Muscle of back (tissue), 11 donors: Measurements from ENCODE around the gene TMEM126B. TPM values are rescaled to one million over a fixed set of nuclear protein-coding genes. Genes with fewer than 3 reads are reported as not detected.
"Not testable (repeated sequence)": the region's sequence is repeated elsewhere in the genome, so short reads cannot be mapped to it uniquely, and the experiment has no call there.

Source experiments
- DNase-seq, 3 donors: peaks; one replicate each; pipeline versions ENCODE4 v3.0.0 to v3.0.0-alpha.2; 2013
- polyA plus RNA-seq, 10 donors: library from polyadenylated mRNA; unstranded; fragments of 120-200 nt; gene quantifications; one replicate each; pipeline ENCODE4 v1.2.1, GENCODE V29; 2013; ENCODE audit not compliant: insufficient read length in 10 of 10

TMEM126B gene
- polyA plus RNA-seq, 10 donors: 39.2 to 51.0 (median 47.1) TPM

DNA sequence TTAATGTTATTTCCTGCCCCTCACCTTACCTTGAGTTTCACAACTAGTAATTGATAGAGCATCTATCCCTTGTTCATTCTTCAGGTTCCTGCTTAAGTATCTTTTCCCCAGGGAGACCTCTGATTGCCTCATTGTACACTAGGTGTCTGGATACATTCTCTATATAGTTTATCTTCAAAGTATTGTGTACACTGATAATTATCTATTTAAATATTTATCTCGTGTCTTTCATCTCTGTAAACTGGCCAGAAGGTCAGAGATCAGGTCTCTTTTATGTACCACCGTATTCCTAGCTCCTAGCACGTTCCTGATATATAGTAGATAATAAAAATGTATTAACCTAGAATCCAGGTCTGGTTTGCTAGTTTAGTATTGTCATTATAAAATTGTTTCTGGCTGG lies 6.4 kb downstream of the TMEM126B start:
- DNase-seq: no peak

DNA sequence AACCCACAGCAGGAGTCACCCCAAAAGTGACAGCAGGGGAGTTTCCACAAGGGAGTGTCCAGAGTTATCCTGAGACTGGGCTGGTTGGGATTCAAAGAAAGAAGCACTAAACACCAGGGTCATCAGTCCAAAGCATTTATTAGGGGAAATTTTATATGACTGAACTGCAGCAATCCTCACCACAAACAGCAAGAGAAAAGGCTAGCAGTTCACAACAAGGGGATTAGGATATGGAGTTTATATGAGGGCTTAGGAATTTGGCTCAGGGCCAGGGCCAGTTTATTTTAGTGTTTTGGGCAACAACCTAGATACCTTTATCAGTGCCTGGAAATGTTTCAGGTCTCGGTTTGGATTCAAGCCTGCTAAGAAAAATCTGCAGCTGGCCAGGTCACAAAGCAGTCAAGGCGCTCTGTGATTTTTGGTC lies 14.8 kb downstream of the TMEM126B start:
- DNase-seq: peak in 1 of 3 donors; percentile 13

DNA sequence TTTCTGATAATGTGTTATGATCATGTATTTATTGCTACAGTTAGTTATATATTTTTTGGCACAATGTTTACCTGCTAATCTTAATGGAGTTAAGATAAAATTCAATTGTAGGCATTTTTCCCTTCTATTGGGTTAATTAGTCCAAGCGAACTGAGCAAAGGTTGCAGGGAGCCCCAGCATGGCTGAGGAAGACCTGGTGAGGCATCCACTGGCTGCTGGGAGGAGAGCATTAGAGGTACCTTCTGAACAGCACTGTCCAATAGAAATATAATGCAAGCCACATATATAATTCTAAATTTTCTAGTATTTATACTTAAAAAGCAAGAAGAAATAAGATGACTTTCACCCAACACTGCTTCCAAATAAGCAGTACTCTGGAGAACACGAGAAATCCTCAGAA lies 18.7 kb downstream of the TMEM126B start:
- DNase-seq: no peak

DNA sequence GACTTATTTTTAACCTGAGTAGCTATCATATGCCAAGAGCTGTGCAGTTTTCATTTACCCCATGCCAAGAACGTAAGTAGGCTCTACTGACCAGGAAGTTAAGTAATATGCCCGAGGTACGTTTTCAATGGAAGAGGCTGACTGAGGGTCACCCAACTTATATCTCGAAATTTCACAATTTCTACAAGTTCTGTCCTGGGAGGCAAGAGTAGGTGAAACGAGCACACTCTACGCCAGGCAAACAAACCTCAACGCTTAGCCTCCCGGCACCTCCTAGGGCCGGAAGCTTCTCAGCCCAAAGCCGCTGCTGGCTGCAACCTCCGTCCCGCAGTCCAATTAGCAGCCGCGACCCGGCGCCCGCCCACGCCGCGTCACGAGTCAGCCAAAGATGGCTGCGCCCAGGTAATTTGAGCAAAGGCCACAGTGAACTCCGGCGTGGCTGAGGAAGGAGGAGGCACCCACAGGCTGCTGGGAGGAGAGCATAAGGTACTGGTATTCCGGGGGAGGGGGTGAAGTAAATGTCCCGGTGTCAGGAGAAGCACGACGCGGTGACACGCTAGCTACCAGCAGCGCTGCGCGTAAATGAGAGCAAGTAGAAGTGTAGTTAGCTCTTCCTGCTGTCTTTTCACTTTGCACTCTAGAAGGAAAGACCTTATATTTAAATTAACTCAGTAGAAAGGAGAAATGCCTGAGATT lies 19.4 kb downstream of the TMEM126B start, which contains the start of gene TMEM126A:
Gene TMEM126A (plus strand): TSS at position 364 of the 696 bp plus-strand sequence. CDS start 2,289 bp downstream, outside the sequence.
- DNase-seq: peak; percentile 86 to 97 (median 92)

DNA sequence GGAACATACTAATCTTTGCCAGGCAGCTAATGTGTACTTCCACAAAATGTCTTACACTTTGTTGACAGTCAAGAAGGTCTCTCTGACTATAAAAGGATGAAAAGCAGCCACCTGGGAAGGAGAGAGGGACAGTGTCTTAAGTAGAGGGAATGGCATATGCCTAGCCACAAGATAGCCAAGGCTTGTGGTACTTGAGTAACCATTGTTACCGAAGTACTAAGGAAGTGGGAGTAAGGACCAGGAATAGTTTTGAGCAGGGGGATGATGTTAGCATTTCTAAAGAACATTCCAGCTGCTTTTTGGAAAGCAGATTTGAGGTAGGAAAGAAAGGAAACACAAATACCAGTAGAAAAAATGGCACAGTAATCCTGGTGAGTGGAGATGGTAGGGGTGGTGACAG lies 22.7 kb downstream of the TMEM126B start:
- no peak for DNase-seq

DNA sequence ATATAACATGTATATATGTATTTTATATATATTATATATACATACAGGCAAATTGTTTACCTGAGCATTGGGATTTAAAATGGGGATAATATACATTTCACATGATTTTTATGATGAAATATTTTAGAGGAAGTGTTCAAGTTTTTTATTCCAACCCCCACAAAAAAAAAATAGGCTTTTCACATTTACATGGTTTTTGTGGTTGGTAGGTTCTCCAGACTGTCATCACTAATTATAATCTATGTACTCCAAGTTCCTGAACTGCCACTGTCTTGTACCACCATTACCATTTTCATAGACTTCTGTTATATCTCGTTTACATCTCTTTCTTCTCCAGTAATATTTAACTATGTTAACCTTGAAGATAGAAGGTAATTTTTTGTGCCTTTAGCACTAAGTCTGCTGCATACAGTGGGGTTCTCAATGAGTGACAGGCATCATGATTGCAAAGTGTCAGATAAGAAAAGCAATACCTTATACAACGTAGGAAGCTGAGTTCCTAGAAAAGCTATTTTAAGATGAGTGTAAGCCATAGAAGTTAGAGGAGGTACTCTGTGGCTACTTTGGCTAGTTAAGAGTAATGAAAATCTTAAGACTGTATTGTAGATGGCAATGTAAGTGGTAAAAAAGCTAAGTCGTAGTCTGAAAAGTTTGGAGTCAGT lies 24.5 kb downstream of the TMEM126B start:
- no peak for DNase-seq

DNA sequence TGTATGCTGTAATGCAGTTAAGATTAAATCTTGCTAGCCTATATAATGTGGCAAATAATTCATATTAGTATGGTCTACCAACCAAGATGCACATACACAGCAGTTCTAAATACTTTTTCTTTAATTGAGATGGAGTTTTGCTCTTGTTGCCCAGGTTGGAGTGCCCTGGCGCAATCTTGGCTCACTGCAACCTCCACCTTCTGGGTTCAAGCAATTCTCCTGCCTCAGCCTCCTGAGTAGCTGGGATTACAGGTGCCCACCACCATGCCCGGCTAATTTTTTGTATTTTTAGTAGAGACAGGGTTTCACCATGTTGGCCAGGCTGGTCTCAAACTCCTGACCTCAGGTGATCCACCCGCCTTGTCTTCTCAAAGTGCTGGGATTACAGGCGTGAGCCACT lies 25.9 kb downstream of the TMEM126B start:
- DNase-seq: not testable (repeated sequence)

DNA sequence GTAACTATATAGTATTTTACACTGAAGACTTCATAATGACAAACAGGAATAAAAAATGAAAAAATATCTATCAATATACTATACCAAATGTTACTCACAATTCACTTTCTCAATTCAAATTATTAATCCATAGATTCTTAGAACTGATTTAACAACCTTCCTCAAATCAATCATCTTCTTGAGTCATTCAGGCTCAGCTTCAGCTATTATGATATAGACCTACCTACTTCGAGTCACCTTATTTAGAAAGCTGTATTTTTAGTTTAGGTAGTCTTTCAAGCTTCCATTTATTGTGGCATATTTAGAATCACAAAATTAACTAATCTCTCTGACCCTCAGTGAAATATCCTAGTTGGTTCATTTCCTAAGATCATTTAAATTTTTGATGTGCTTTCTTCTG lies 28.4 kb downstream of the TMEM126B start:
- DNase-seq: no peak

DNA sequence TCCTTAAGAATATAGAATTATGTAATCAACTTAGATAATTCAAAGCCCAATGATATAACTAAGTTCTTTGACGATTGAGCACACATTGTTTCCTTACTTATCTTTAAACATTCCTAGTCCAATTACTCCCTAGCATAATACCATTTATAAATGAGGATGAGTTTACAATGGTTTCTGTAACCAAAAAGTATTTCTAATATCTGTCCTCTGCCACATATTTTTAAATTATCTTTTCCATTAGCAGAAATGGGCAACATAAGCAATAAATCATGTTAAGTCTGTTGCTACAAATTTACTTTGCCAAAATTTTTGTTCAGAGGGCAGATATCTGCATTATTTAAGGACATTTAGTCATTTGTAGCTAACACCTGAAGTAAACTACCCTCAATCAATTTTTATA lies 29.8 kb downstream of the TMEM126B start:
- DNase-seq: no peak

DNA sequence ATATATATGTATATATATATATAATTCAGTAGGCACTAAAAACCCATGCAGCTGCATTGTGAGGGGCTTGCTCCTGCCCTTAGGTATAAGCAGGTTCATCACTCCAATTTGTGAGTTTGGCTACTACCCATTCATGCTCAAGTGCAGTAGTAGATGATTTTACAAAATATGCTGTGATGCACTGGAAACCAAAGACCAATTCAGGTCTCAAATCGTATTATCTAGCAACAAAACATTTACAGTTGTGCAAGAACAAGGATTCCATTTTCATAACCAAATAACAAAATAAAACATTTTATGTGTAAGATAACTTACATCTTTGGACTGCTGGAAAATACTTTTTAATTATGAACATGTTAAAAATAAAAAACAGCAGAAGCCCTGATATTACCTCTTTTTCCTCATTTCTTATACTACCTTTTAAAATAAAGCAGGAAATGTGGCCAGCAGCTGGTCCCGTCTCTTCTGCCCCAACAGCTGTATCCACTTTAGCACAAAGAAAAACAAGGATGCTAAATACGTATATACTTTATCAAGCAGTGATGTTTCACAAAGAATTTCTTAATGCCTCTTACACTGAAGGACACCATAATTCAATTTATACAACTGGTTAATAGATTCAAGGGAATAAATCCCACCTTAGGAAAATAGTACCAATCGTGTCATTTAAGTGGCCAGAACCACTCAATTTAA lies 33.7 kb downstream of the TMEM126B start:
- DNase-seq: peak in 1 of 3 donors; percentile 22

DNA sequence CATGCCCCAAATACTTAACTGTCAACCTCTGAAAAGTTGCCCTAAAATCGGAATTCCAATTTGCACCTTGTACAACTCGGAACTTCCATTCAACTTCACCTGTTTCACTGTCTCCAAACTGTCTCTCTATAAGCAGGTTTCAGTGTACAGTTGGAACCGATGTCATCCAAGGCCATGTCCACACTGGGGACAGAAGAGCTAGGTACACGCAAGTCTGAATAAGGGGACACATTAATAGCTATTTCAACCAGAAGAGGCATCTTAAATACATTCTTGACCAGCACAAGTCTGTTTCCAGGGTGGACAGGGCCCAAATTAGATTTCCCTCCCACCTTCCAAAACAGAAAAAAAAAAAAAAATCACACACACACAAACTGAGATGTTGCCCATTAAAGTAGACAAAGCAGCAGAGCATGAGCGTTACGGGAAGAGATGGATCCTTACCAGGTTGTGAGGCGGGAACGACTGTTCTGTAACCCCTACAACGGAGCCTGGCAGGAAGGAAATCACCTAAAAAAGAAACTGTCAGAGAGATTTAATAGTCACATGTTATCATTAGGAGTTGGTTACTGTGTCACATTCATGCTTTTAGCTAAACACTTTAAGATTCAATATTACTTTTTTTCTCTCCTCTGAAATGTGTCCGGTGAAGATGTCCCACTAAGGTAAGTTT lies 34.8 kb downstream of the TMEM126B start:
- peak in 1 of 3 donors; percentile 30 for DNase-seq

DNA sequence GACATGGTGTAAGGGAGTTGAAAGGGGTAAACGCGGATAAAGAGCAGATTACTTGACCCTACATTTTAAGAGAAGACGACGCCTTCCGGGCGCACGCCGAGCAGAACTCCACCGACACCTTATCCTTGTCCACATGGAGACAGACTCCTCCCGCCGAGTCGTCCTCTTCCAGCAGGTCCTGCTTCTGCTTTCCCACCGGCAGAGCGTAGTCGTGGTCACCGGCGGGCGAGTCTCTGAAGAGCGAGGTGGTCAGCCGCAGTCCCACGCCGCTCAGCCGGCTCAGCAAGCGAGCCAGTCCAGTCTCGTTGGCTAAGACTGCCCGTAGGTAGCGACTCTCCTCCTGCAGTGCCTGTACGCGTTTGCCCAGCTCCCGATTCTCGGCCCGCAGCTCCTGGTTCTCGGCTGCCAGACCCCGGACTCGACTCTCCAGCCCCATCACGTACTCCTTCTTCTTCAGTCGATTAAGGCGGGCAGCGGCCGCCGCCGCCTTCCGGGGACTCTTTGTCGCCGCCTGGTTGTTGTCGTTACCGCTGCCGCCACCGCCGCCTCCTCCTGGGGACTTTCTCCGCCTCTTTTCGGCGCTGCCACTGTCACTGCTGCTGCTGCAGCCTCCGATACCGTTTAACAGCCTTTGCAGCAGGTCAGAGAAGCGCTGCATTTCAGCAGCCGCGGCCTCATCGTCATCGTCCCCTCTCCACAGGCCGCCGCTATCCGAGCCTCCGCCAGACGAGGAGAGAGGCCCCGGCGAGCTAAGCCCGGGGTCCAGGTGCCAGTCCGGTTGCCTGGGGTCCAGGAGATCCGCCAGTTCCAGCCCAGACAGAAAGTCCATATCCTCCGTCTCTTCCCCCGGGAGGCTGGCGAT lies 35.6 kb downstream of the TMEM126B start:
- DNase-seq: peak; percentile 63 to 93 (median 75)

DNA sequence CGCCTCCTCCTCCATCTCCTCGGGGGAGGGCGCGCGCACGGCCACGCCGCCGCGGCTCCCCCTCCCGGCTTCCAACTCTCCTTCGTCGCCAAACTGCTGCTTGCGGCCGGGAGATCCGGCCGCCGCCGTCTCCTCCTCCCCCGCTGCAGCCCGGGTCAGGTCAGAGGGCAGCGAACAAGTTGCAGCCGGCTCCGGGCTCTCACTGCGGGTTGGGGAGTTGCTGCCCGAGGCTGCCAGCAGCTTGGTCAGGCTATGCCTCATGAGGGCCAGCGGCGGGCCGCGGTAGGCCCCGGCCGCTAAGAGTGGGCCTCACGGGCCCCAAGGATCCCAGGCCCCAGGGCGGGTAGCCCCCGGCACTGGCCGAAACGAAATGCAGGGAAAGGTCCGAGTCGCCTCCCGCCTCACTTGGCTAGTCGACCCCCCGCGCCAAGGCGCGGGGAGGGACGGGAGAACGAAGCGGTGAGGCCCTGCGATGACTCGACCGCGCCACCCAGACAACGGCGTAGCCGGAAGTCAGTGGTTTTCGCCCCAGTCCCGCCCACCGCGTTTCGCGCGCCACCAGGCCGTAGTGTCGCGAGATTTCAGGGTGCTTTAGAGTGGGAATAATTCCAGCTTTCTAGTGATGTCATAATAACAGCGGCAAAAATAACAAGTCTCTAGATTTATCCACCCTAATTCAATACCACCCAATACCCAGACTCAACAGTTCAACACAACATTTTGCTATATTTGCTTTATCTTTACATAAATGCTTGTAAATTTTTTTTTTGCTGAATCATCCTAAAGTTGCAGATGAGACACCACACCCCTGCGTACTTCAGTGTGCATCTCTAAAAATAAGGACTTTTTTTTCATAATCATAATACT lies 36.5 kb downstream of the TMEM126B start, which contains the start of gene CREBZF:
Gene CREBZF (minus strand): TSS at position 515 of the 867 bp plus-strand sequence. CDS start 254 bp downstream, at position 261.
- peak; percentile 96 to 98 (median 97) for DNase-seq

DNA sequence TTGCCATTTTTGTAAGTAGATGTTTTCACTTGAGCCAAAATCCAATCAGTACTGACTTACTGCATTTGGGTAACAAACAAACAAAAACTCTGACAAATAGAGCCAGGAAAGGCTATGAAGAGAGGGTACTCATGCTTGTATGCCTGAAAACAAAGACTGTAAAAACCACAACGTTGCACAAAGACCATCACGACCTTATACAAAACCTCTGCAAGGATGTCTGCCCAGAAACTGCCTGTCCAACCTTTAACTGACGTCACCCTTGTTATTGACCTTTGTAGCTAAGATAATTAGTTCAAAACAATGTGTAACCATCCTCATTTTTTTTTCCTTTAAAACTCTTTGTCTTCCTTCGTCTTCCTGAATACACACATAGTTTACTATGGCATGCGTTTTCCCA lies 37.3 kb downstream of the TMEM126B start:
- DNase-seq: peak in 1 of 3 donors; percentile 33

DNA sequence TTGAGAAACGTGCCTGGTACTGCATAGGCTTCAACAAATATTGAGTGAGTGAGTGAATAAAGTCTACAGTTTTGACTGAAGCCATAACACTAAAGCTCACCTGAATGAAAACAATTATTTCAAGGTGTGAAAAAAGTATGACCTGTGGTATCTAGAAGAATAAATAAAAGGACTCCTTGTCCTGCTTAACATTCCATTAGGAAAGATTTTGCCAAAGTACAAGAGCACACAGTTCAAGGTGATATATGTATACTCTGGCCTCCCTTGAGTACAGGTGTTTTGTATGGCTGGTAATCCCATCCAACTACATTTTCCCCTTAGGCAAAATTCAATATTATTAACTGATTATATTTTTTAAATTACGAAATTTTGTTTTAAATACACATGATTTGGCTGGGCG lies 38.3 kb downstream of the TMEM126B start:
- no peak for DNase-seq

DNA sequence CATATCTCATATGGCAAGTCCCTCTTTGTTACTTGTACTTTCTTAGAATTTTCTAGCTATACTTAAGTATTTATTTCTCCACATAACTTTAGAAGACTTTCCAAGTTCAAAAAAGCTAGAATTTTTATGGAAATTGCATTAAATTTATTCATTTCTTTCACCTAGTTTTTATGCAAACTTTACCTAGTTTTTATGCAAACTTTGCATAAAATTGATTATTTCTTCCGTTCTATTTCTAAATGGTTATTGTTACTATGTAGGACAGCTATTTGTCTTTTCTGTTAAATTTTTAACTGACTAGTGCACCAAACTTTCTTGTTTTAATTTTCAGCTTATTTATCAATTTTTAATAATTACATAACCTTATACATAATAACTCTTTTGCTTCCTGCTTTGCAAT lies 39.8 kb downstream of the TMEM126B start:
- DNase-seq: no peak

DNA sequence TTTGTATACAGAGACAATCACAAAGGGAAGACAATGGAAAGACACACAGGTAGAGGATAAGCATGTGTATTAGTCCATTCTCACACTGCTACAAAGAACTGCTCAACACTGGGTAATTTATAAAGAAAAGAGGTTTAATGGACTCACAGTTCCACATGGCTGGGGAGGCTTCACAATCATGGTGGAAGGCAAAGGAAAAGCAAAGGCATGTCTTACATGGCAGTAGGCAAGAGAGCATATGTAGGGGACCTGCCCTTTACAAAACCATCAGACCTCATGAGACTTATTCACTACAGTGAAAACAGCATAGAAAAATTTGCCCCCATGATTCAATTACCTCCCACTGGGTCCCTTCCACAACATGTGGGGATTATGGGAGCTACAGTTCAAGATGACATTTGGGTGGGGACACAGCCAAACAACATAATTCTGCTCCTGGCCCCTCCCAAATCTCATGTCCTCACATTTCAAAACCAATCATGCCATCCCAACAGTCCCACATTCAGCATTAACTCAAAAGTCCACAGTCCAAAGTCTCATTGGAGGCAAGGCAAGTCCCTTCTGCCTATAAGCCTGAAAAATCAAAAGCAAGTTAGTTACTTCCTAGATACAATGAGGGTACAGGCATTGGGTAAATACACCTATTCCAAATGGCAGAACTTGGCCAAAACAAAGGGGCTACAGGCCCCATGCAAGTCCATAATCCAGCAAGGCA lies 42.7 kb downstream of the TMEM126B start:
- DNase-seq: not testable (repeated sequence)

DNA sequence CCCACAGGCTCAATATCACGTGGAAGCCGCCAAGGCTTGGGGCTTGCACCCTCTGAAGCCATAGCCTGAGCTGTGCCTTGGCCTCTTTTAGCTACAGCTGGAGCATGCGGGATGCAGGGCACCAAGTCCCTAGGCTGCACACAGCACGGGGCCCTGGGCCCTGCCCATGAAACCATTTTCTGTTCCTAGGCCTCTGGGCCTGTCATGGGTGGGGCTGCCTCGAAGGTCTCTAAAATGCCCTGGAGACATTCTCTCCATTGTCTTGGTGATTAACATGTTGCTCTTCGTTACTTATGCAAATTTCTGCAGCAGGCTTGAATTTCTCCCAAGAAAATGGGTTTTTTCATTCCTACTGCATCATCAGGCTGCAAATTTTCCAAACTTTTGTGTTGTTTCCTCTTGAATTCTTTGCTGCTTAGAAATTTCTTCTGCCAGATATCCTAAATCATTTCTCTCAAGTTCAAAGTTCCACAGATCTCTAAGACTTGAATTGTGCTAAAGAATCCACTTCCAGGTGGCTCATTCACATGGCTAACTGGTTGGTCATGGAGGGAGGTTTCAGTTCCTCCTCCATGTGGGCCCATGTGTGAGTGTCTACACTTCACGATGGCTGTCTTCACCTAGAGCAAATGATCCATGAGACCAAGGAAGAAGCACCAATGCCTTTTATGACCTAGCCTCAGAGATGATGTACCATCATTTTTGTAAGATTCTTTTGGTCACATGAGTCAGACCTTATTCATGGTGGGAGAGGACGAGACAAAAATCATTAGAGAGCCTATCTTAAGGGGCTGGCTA lies 43.9 kb downstream of the TMEM126B start:
- DNase-seq: peak in 1 of 3 donors; percentile 54
